IPS DF 19.7 (cell line): Measurements from ENCODE around the gene LSM3.

ENCODE experiments used
- DNase-seq: peaks from one replicate; pipeline ENCODE4 v3.0.0-alpha.2; 2013; ENCODE audit warnings: low read depth, low spot score

The LSM3 gene

DNA sequence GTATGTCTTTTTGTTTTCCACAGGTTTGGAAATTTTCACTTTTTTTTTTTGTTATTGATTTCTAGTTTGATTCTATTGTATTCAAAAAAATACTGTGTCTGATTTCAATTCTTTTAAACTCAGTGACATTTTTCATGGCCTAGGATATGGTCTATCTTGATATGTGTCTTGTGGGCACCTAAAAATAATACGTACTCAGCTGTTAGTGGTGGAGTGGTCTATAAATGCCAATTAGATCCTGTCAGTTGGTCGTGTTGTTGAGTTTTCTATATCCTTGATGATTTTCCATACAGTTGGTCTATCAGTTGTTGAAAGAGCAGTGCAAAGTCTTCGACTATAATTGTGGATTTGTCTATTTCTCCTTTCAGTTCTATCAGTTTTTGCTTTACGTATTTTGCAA, 61.7 kb downstream of the LSM3 start:
- no peak for DNase-seq

DNA sequence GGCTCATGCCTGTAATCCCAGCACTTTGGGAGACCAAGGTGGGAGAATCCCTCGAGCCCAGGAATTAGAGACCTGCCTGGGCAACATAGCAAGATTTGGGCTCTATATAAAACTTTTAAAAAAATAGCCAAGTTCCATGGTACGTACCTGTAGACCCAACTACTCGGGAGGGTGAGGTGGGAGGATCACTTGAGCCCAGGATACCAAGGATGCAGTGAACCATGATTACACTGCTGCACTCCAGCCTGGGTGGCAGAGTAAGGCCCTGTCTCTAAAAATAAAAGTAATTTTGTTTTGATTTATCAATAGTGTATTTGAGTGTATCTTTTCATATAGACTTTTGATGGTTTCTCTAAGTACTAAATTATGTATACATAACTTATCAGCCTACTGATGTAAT, 63.1 kb downstream of the LSM3 start:
- no peak for DNase-seq

DNA sequence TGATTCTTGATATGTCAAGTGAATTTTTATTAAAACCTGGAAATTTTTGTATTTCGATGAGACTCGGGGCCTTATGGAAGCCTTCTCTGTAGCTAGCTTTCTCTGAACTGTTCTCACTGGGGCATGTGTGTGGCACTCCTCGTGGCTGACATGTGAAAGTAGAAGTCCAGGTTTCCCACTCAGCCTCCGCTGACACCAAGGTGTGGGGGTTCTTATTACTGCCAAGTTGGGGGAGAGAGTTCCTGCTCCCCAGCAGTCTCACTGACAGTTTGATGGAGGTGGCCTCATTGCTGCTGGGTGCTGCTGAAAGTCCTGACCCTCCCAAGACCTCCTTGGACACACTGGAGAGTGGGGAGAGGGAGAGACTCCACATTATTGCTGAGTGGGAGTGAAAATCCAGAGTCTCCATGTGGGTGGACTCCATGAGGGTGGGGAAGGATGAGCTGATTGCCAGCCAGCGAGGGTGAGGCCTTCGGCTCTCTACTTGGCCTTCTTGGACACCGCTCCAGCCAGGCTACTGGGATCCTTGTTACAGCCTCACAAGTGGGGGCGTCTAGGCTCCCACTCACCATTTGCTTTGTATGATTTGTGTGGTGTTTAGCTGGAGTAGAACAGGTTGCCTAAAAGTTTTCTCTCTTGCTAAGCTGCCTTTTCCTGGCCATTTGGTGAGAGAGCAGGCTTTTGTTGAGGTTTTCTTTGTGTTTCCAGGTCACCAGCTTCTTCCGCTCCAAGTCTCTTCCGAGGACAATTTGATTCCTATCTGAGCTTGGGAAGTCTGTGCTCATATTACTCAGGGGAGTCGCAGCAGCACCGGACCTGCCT, 64.1 kb downstream of the LSM3 start:
- no peak for DNase-seq

DNA sequence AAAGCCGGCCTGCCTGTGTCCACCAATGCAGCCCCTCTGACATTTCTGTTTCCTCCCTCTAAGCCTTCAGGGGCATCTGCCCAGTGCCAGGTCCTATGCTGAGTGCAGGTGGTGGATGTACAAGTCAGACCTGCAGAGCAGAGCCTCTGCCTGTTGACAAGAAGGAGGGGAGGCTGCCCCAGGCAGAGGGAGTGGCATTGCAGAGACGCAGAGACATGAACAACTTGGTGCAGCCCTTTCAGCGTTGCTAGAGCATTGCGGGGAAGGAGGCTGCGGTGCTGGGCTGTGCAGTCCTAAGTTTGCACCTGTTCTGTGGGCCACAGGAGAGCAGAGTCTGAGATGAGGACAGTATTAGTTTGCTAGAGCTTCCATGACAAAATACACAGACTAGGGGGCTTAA, 65.2 kb downstream of the LSM3 start:
- DNase-seq: no peak

DNA sequence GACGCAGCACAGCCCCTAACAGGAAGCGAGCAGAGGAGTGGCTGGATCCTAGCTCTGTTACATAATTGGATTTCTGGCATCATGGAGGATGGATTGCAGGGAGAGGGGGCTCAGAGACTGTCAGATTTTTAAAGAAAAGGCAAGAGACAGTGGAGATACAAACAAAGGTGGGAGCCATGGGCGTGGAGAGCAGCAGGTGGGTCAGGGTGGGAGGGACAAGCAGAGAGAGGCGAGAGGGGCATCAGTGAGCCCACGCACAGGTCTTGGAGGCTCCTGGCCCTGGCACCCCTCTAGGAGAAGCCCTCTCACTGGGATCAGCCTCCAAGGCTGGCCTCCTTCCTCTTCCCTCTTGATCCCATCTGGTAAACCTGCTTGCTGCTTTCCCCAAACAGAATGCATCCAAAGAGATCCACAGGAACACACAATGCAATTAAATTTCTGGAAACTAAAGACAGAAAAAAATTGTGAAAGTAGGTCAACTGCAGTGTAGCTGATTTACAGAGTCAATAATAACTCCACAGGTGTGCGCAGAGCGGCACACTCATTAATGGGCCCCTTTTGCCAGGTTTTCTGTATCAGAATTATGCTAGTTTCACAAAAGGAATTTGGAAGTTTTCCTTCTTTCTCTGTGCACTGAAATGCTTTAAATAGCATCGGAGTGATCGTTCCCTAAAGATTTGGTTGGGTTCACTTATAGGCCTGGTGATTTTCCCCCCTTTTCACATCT, 66.1 kb downstream of the LSM3 start:
- no peak for DNase-seq

DNA sequence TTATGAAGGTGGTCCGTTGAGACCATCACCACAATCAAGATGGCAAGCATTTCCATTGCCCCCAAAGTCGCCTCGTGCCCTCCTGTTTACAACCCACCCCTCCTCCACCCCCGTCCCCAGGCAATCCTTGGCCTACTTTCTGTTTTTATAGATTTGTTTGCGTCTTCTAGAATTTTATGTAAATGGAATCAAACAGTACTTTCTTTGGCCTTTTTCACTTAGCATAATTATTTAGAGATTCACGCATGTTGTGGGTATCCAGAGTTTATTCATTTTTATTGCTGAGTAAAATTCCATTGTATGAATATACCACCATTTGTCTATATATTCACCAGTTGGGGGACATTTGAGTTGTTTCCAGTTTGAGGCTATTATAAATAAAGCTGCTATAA, 66.6 kb downstream of the LSM3 start:
- DNase-seq: no peak

DNA sequence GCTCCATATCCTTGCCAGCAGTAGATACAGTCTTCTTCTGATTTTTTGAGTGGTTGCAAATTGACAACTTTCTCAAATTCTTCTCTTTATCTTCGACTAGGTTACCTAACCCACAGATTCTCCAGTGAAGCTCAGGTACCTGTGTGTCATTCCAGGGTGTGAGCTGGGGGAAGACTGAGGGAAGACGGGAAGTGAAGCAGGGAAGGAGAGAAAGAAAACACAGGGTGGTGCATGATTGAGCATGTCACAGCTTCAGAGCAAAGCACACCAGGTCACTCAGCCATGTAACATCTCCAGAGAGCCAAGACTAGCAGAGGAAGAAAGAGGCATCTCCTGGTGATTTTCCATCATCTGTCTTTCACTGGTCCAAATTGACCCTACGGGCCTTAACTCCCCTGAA, 67.2 kb downstream of the LSM3 start:
- DNase-seq: no peak

DNA sequence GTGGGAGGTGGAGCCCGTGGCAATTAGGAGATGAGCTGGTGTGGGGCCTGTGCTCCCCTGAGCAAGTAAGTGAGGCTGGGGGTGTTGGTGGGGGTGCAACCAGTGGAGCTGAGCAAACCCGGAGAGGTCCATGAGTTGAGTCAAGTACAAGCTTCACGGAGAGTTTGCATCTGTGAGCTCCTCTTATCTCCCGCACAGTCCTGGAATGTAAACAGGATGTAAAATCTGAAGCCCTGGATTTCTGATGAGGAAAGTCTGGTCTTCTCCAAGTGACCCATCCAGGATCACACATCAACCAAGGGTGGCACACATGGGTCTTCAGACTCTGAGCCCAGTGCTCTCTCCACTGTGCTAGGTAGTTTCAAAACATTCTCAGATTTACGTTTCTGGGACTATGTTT, 67.8 kb downstream of the LSM3 start:
- DNase-seq: no peak

DNA sequence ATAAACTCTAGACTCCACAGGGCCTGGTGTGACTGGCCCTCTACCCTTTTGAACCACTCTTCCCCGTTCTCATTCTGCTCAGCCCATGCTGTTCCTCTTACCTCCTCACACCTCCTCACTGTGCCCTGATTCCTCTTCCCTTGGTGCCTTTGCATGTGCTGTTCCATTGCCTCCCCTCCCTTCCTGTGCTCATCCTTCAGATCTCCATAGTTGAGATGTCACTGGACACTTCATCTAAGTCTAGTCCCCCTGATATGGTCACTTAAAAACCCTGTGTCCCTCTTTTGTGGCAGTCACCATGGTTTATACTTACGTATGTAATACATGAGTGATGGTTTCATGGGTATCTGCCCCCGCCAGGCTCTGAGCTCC, 69.8 kb downstream of the LSM3 start:
- DNase-seq: no peak

DNA sequence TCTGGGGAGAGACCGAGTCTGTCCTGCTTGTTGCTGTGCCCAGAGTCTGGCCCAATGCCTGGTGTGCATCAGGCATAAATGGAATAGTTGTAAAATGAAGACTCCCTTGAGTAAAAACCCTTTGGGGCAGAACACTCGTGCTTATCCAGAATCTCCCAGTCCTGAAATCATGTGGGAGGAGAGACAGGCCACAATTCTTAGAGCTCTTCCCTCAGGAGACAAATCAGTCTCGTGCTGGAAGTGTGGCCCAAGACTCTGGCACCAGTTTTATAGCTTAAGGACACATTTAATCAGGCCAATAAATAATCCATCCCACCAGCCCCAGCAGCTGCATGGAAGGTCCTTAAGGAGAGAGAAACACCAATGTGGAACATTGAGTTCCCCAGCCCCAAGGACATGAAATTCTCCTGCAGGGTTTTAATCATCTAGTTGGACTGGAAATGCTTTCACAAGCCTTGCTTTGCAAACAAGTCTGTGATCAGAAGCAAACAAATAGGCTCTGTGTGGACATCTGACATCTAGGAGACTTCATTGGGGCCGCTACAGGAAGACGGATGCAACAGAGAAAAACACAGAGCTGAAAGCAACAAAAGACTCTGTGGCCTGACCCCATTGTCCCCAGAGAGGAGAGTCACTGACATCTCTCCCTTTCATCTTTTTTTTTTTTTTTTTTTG, 70.4 kb downstream of the LSM3 start:
- DNase-seq: no peak
